HAP-1 (cell line): ENCODE measurements around the gene CTNND2.

Experiments
- DNase-seq, 2 experiments: peaks; one replicate each; pipeline ENCODE4 v3.0.0-alpha.2; 2016 to 2020; ENCODE audit warnings: low spot score in 2 of 2
- H3K27me3 ChIP-seq: fragments of 250-450 bp; sonication (Bioruptor Pico); 2 replicates; pipeline ENCODE4 v1.5.1; 2020; ENCODE audit warnings: low read depth, mild to moderate bottlenecking, moderate library complexity
- H3K36me3 ChIP-seq: fragments of 250-450 bp; sonication (Bioruptor Pico); replicated peaks from 2 replicates; pipeline ENCODE4 v1.5.1; 2020; ENCODE audit warnings: mild to moderate bottlenecking
- H3K4me1 ChIP-seq: fragments of 250-450 bp; sonication (Bioruptor Pico); 2 replicates; pipeline ENCODE4 v1.5.1; 2020; ENCODE audit warnings: mild to moderate bottlenecking
- H3K4me3 ChIP-seq: fragments of 250-450 bp; sonication (Bioruptor Pico); 2 replicates; pipeline ENCODE4 v1.5.1; 2020; ENCODE audit warnings: mild to moderate bottlenecking, moderate library complexity
- H3K9me3 ChIP-seq: fragments of 250-450 bp; sonication (Bioruptor Pico); 2 replicates; pipeline ENCODE4 v1.5.1; 2020; ENCODE audit warnings: mild to moderate bottlenecking, moderate library complexity
- in situ Hi-C: fragments of 300-500 bp; cut with MboI; formaldehyde crosslinking; loops from 3 replicates; pipeline ENCODE4 v1.14.3; 2020; ENCODE audit warnings: low sequenced_read_pairs, inconsistent platforms, mixed read lengths

Gene CTNND2

GRCh38 chr5:11560915-11561697 lies 343.1 kb downstream of the CTNND2 start:
- Histone ChIP-seq H3K4me1 (no peaks in the 10 kb centered on the region), H3K4me3 (no peak overlapping the region), H3K27me3 (no peaks in the 10 kb centered on the region), H3K9me3 (no peaks in the 10 kb centered on the region), H3K36me3 (no peaks in the 10 kb centered on the region)
- in situ Hi-C loops: no loop called here
- no peak for DNase-seq

GRCh38 chr5:11557063-11557462 lies 347.2 kb downstream of the CTNND2 start:
- no peaks in the 10 kb centered on the region for H3K9me3 ChIP-seq
- in situ Hi-C loops: no loop called here
- DNase-seq: no peak
- H3K4me3 ChIP-seq: no peak overlapping the region
- H3K4me1 ChIP-seq: no peaks in the 10 kb centered on the region
- H3K27me3 ChIP-seq: no peaks in the 10 kb centered on the region
- no peaks in the 10 kb centered on the region for H3K36me3 ChIP-seq

GRCh38 chr5:11555171-11555570 lies 349.1 kb downstream of the CTNND2 start:
- in situ Hi-C loops: no loop called here

GRCh38 chr5:11547730-11548129 lies 356.5 kb downstream of the CTNND2 start:
- Histone ChIP-seq H3K4me3 (no peak overlapping the region), H3K9me3 (no peaks in the 10 kb centered on the region), H3K4me1 (no peaks in the 10 kb centered on the region), H3K27me3 (no peaks in the 10 kb centered on the region), H3K36me3 (no peaks in the 10 kb centered on the region)
- DNase-seq: no peak
- in situ Hi-C loops: no loop called here

More at GRCh38 chr5:11555171-11555570, 349.1 kb downstream of the CTNND2 start:
- Histone ChIP-seq H3K4me1 (no peaks in the 10 kb centered on the region), H3K27me3 (no peaks in the 10 kb centered on the region), H3K9me3 (no peaks in the 10 kb centered on the region), H3K36me3 (no peaks in the 10 kb centered on the region), H3K4me3 (no peak overlapping the region)
- no peak for DNase-seq

GRCh38 chr5:11547140-11547539 lies 357.1 kb downstream of the CTNND2 start:
- Histone ChIP-seq H3K4me3 (no peak overlapping the region), H3K36me3 (no peaks in the 10 kb centered on the region), H3K4me1 (no peaks in the 10 kb centered on the region), H3K9me3 (no peaks in the 10 kb centered on the region), H3K27me3 (no peaks in the 10 kb centered on the region)
- in situ Hi-C loops: no loop called here
- DNase-seq: no peak

- no peaks in the 10 kb centered on the region for H3K36me3 ChIP-seq
- no peak overlapping the region for H3K4me3 ChIP-seq
- H3K9me3 ChIP-seq: no peaks in the 10 kb centered on the region; the same call in 1 of the 2 replicates
- in situ Hi-C loops: no loop called here
- no peak for DNase-seq
- no peaks in the 10 kb centered on the region for H3K4me1 ChIP-seq
- H3K27me3 ChIP-seq: no peaks in the 10 kb centered on the region
Measured at GRCh38 chr5:11540112-11540511, 364.1 kb downstream of the CTNND2 start.

- DNase-seq: no peak
- no peaks in the 10 kb centered on the region for H3K27me3 ChIP-seq
- H3K36me3 ChIP-seq: no peaks in the 10 kb centered on the region
- in situ Hi-C loops: no loop called here
- no peaks in the 10 kb centered on the region for H3K4me1 ChIP-seq
- no peaks in the 10 kb centered on the region for H3K9me3 ChIP-seq
- no peak overlapping the region for H3K4me3 ChIP-seq
Measured at GRCh38 chr5:11531811-11532555, 372.3 kb downstream of the CTNND2 start.

GRCh38 chr5:11528720-11529119 lies 375.5 kb downstream of the CTNND2 start:
- H3K4me3 ChIP-seq: no peak overlapping the region
- H3K4me1 ChIP-seq: no peaks in the 10 kb centered on the region
- H3K36me3 ChIP-seq: no peaks in the 10 kb centered on the region
- H3K27me3 ChIP-seq: no peaks in the 10 kb centered on the region
- no peaks in the 10 kb centered on the region for H3K9me3 ChIP-seq
- in situ Hi-C loops: no loop called here
- DNase-seq: no peak

GRCh38 chr5:11527652-11528349 lies 376.4 kb downstream of the CTNND2 start:
- DNase-seq: no peak
- in situ Hi-C loops: no loop called here
- Histone ChIP-seq H3K9me3 (no peaks in the 10 kb centered on the region), H3K4me1 (no peaks in the 10 kb centered on the region), H3K27me3 (no peaks in the 10 kb centered on the region), H3K4me3 (no peak overlapping the region), H3K36me3 (no peaks in the 10 kb centered on the region)

- no peaks in the 10 kb centered on the region for H3K27me3 ChIP-seq
- in situ Hi-C loops: no loop called here
Measured at GRCh38 chr5:11525020-11525419, 379.2 kb downstream of the CTNND2 start.

GRCh38 chr5:11524188-11524587 lies 380.1 kb downstream of the CTNND2 start:
- in situ Hi-C loops: no loop called here
- DNase-seq: no peak
- Histone ChIP-seq H3K36me3 (no peaks in the 10 kb centered on the region), H3K27me3 (no peaks in the 10 kb centered on the region), H3K4me3 (no peak overlapping the region), H3K9me3 (no peaks in the 10 kb centered on the region), H3K4me1 (no peaks in the 10 kb centered on the region)

More at GRCh38 chr5:11525020-11525419, 379.2 kb downstream of the CTNND2 start:
- H3K36me3 ChIP-seq: no peaks in the 10 kb centered on the region
- DNase-seq: no peak
- H3K4me1 ChIP-seq: no peaks in the 10 kb centered on the region
- H3K9me3 ChIP-seq: no peaks in the 10 kb centered on the region
- no peak overlapping the region for H3K4me3 ChIP-seq

GRCh38 chr5:11522796-11523195 lies 381.4 kb downstream of the CTNND2 start:
- no peak for DNase-seq
- Histone ChIP-seq H3K4me3 (no peak overlapping the region), H3K27me3 (no peaks in the 10 kb centered on the region), H3K36me3 (no peaks in the 10 kb centered on the region), H3K4me1 (no peaks in the 10 kb centered on the region), H3K9me3 (no peaks in the 10 kb centered on the region)
- in situ Hi-C loops: no loop called here

GRCh38 chr5:11520241-11520930 lies 383.9 kb downstream of the CTNND2 start:
- Histone ChIP-seq H3K4me1 (no peaks in the 10 kb centered on the region), H3K27me3 (no peaks in the 10 kb centered on the region), H3K36me3 (no peaks in the 10 kb centered on the region), H3K9me3 (no peaks in the 10 kb centered on the region), H3K4me3 (no peak overlapping the region)
- no peak for DNase-seq
- in situ Hi-C loops: no loop called here
